HG02938 (cell line): ENCODE measurements around the gene FZR1.
"Not testable (repeated sequence)": the region's sequence is repeated elsewhere in the genome, so short reads cannot be mapped to it uniquely, and the experiment has no call there.

Source experiments
- ATAC-seq: cut with Tn5 transposase; IDR thresholded peaks from one replicate; pipeline ENCODE4 v1.9.1; 2021; ENCODE audit warnings: mild to moderate bottlenecking, moderate library complexity; ENCODE audit not compliant: unreplicated experiment

Gene FZR1

DNA sequence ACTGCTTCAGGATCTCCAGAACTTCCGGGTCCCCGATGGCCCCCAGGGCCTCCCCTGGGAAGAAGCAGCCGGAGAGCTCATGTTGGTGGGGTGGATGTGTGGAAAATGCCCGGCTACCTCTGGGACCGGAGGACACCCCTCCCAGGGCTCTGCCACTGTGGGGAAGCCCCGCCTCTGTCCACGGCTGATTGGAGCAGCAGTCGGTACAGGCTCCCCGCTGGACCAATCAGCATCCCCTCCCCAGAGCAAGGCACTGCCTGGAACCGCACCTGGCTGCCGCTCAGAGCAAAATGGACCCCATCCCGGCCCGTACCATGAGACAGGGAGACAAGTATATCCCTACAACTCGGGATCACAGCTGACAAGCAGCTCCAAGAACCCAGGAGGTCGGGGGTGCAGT is 12.1 kb upstream of the FZR1 start:
- ATAC-seq = no peak

GRCh38 chr19:3494559-3494958 is 11.6 kb upstream of the FZR1 start:
- no peak for ATAC-seq

GRCh38 chr19:3496392-3497273 is 9.5 kb upstream of the FZR1 start:
- ATAC-seq = no peak

DNA sequence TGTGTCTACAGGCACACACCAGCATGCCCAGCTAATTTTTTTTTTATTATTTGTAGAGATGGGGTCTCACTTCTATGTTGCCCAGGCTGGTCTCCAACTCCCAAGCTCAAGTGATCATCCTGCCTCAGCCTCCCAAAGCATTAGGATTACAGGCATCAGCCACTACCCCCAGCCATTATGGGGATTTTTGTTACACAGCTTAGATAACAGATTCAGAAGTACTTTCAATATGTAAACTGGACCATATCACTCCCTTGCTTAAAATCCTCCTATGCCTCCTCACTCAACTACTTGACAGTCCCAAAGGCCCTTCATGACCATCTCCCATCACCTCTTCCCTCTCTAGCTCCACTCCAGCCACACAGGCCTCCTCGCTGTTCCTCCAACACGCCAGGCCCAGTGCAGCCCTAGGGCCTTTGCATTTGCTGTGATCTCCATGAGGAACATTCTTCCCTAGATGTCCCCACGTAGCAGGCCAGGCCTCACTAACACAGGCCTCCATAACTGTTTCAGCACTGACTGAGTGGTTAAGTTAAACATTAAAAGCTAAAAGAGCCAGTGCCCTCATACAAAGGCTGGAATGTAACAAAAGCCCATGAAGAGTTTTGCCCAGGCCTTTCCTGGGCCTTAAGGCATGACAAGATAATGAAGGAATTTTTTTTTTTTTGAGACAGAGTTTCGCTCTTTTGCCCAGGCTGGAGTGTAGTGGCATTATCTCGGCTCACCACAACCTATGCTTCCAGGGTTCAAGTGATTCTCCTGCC is 8.2 kb upstream of the FZR1 start:
- no peak for ATAC-seq

- no peak for ATAC-seq
Observed at GRCh38 chr19:3499738-3500428, 6.2 kb upstream of the FZR1 start.

- ATAC-seq = peak; percentile 74
Observed at GRCh38 chr19:3500429-3501101, 5.5 kb upstream of the FZR1 start, which contains the start of gene DOHH. Gene DOHH, minus strand, starts transcription at chr19:3500674. Its CDS starts 3,860 bp downstream, at chr19:3496814.

GRCh38 chr19:3501780-3502179 is 4.3 kb upstream of the FZR1 start:
- no peak for ATAC-seq

- ATAC-seq = no peak
Observed at GRCh38 chr19:3503036-3503572, 3.0 kb upstream of the FZR1 start.

- no peak for ATAC-seq
Observed at GRCh38 chr19:3504735-3505134, 1.4 kb upstream of the FZR1 start.

DNA sequence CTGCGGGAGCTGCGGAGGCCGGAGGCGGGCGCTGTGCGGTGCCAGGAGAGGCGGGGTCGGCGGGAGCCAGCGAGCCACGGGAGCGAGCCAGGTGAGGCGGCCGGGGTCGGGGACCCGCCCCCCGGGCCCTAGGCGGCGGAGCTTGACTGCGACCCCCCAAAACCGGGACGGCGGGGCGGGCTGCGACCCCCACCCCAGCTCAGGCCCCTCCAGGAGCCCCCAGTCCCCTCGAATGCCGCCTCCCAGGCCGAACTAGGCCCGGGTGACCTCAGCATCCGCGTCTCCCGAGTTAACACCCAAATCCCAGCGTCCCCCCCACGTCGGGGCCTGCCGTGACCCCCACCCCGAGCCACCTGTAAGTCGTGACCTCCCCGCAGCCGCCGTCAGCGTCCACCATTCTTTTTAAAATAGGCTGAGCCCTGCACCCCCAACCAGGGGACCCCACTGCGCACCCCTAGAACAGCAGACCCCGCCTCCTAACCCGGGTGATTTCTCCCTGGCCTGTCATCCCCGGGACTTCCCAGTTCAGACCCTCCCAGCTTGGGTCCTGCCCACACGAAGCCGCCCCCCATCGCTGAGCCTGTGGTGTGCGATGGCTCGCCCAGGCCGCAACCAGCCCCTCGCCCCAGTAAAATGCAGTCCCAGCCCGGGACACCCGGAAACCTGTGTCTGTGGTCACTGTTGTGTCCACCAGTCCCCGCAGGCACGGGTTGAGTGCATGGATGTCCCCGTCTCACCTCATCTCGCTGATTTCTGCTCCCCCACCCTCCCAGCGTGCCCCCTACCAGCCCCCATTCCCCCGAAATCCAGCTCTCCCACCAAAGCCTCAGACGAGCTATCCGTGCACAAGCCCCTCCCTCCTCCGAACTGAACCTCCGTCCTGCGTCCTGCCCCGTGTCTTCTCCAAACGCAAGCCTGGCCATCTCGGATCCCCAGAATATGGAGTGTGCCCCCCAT is 551 bp downstream of the FZR1 start:
- ATAC-seq = peak; percentile 26

- no peak for ATAC-seq
Observed at GRCh38 chr19:3507371-3508120, 1.4 kb downstream of the FZR1 start.

DNA sequence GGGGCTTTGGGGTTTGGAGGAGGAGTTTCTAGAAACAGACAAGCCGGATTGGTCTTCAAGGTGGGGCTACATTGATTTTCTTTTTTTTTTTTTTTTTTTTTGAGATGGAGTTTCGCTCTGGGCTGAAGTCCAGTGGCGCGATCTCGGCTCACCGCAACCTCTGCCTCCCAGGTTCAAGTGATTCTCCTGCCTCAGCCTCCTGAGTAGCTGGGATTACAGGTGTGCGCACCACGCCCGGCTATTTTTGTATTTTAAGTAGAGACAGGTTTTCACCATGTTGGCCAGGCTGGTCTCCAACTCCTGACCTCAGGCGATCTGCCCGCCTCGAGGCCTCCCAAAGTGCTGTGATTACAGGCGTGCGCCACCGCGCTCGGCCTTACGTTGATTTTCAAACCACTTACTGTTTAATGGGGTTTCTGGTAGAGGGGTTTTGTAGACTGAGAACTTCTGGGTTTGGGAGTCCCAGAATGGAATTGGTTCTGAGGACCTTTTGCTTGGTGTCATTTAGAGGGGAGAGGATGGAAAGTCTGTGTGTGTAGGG is 2.1 kb downstream of the FZR1 start:
- ATAC-seq = not testable (repeated sequence)

GRCh38 chr19:3508771-3509535 is 2.8 kb downstream of the FZR1 start:
- ATAC-seq = no peak

DNA sequence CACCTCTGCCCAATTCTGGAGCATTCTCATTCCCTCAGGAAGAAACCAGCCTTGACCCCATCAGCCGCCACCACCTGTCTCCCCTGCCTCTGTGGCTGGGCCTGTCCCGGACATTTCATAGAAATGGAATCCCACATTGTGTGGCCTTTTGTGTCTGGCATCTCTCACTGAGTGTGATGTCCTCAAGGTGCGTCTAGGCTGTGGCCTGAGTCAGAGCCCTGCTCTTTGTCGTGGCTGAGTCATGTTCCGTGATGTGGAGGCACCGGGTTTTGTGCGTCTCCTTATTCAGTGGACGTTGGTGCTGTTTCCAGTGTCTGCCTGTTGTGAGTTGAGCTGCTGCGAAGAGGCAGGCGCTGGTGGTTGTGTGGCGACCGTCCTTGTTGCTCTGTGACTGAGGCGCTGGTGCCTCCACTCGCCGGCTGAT is 3.5 kb downstream of the FZR1 start:
- ATAC-seq = no peak

GRCh38 chr19:3510727-3511126 is 4.6 kb downstream of the FZR1 start:
- no peak for ATAC-seq

GRCh38 chr19:3511506-3512251 is 5.6 kb downstream of the FZR1 start:
- ATAC-seq = no peak
